ENCODE results near the gene ZNF558. TPM values are rescaled to one million over a fixed set of nuclear protein-coding genes. Genes with fewer than 3 reads are reported as not detected.
"Not testable (repeated sequence)": the region's sequence is repeated elsewhere in the genome, so short reads cannot be mapped to it uniquely, and the experiment has no call there.

Gene ZNF558
- total and polyA plus RNA-seq, 2 of the 8 experiments (the other 6 are each of a cell fraction or from before 2014, with no cell fraction given) = 4.3 to 14.3 TPM

DNA sequence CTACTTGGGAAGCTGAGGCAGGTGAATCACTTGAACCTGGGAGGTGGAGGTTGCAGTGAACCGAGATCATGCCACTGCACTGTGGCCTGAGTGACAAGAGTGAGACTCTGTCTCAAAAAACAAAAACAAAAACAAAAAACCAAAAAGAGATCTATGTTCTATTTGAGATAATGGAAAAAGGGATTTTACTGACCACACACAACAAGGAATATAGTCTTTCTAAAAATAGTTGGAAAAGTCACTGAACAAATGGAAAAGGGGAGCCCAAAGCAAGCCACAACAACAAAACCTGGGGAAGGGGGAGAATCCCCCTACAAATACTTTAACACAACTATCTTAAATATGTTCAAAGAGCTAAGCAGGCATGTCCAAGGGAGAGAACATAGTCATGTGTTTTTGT is 37.3 kb downstream of the ZNF558 start (continued):
- TF ChIP-seq NANOG (IDR thresholded peaks at IDR 0.05; ENCODE audit: insufficient read depth, low read depth, low read length, poor library complexity, severe bottlenecking) (no peak), SUZ12 (IDR thresholded peaks at IDR 0.05; ENCODE audit: low read length) (no peak)

DNA sequence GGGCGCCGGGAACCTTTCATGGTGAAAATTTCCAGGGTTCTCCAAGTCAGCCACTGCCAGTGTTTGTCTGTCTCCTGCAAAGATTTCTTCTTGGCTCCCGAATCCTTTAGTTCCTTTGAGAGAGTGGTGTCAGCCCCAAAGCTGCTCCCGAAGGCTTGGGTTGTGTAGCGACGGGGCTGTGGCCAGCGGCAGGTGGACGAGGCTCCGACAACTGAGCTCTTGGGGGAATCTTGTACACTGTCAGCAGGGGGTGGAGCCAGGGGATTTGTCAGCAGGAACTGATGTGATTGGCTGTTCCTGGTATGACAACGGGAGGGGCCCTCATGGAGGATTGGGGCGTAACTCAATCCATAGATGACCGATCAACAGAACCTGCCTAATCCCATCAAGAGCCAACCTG is 58.5 kb downstream of the ZNF558 start:
- H3K4me1 ChIP-seq (replicated peaks in 1 of 4; ENCODE audit: control insufficient read depth in 3 of 4, insufficient read depth in 4 of 4, low read length in 3 of 4); H3K27me3 ChIP-seq (replicated peaks in 1 of 4; ENCODE audit: control insufficient read depth in 3 of 4, extremely low read depth in 1 of 4, insufficient read depth in 3 of 4, low read length in 3 of 4); H4K91ac ChIP-seq (replicated peaks; ENCODE audit: insufficient read length, low read length); H3K79me2 ChIP-seq (ENCODE audit: control insufficient read depth in 1 of 2, insufficient read depth in 2 of 2, low read length in 2 of 2); H3K36me3 ChIP-seq (ENCODE audit: control insufficient read depth in 2 of 4, insufficient read depth in 4 of 4, low read length in 3 of 4); H3K18ac ChIP-seq (ENCODE audit: extremely low read depth, low read length); H3K23me2 ChIP-seq (ENCODE audit: low read depth, low read length); H4K5ac ChIP-seq (ENCODE audit: insufficient read length, low read depth, low read length); H3K56ac ChIP-seq (replicated peaks; ENCODE audit: insufficient read length, low read depth, low read length); H2BK15ac ChIP-seq (ENCODE audit: low read length); H3K4ac ChIP-seq (replicated peaks; ENCODE audit: insufficient read length, low read depth, low read length); H4K8ac ChIP-seq (ENCODE audit: extremely low read depth, insufficient read depth, low read length); H3K4me2 ChIP-seq (ENCODE audit: insufficient read depth in 1 of 2, low read depth in 2 of 2, low read length in 2 of 2); DNase-seq (ENCODE audit: low read depth in 1 of 2, low spot score in 2 of 2); POLR2A ChIA-PET (ENCODE audit: partially characterized antibody); H2BK20ac ChIP-seq (ENCODE audit: low read length); H2BK5ac ChIP-seq (ENCODE audit: low read depth, low read length); H4K20me1 ChIP-seq (replicated peaks in 1 of 2; ENCODE audit: control insufficient read depth in 1 of 2, insufficient read depth in 2 of 2, low read length in 2 of 2); H3K9me3 ChIP-seq (ENCODE audit: insufficient read depth in 2 of 2, low read depth in 1 of 2, low read length in 1 of 2); H3K23ac ChIP-seq (ENCODE audit: insufficient read length); H3K14ac ChIP-seq (ENCODE audit: insufficient read length); H2BK12ac ChIP-seq (ENCODE audit: low read depth, low read length); H2AK5ac ChIP-seq (ENCODE audit: low read depth, low read length); CTCF ChIA-PET (ENCODE audit: partially characterized antibody); H3K79me1 ChIP-seq (ENCODE audit: low read depth, low read length); H2BK120ac ChIP-seq (replicated peaks; ENCODE audit: low read depth, low read length); H3K4me3 ChIP-seq (ENCODE audit: extremely low read depth in 1 of 4, insufficient read depth in 2 of 4, low read depth in 3 of 4, low read length in 4 of 4); H3K9ac ChIP-seq (replicated peaks in 1 of 4; ENCODE audit: extremely low read depth in 1 of 4, low read depth in 3 of 4, low read length in 3 of 4); FAIRE-seq; H2AFZ ChIP-seq (ENCODE audit: low read length); H3K27ac ChIP-seq (ENCODE audit: low read depth, low read length): not testable (repeated sequence)
- no CpG with 5 or more reads among the region's 12 CpGs for WGBS, 2 experiments (ENCODE audit: extremely low coverage in 1 of 2, insufficient coverage in 1 of 2, insufficient read length in 1 of 2, insufficient replicate concordance in 2 of 2, low coverage in 1 of 2, low lambda C conversion rate in 2 of 2, missing lambda C conversion rate in 1 of 2)
